Activated naive CD4-positive, alpha-beta T cell treated with anti-CD3 and anti-CD28 coated beads, Interleukin-2, amount 50 U/mL, for 24 hours (primary cell): ENCODE data around the gene TMEM108.

ENCODE experiments used
- H3K27ac Mint-ChIP-seq: one replicate; pipeline ENCODE4 v1.8.0; 2021; ENCODE audit warnings: mild to moderate bottlenecking, mixed read lengths
- H3K27me3 Mint-ChIP-seq: one replicate; pipeline ENCODE4 v1.8.0; 2021; ENCODE audit warnings: mixed read lengths
- H3K36me3 Mint-ChIP-seq: one replicate; pipeline ENCODE4 v1.8.0; 2021; ENCODE audit warnings: mixed read lengths
- H3K4me1 Mint-ChIP-seq: one replicate; pipeline ENCODE4 v1.8.0; 2021; ENCODE audit warnings: mixed read lengths
- H3K4me3 Mint-ChIP-seq: one replicate; pipeline ENCODE4 v1.8.0; 2021; ENCODE audit warnings: mild to moderate bottlenecking, mixed read lengths
- H3K9me3 Mint-ChIP-seq: one replicate; pipeline ENCODE4 v1.8.0; 2021; ENCODE audit warnings: mixed read lengths

The TMEM108 gene

GRCh38 chr3:133159498-133160475 is 121.6 kb downstream of the TMEM108 start:
- Mint-ChIP-seq H3K27me3 (peaks cover 7% of the 10 kb centered on the region), H3K9me3 (peaks cover 4% of the 10 kb centered on the region), H3K4me3 (no peak overlapping the region), H3K4me1 (no peaks in the 10 kb centered on the region), H3K36me3 (no peaks in the 10 kb centered on the region), H3K27ac (no peak overlapping the region)

- Mint-ChIP-seq H3K4me1 (no peaks in the 10 kb centered on the region), H3K9me3 (no peaks in the 10 kb centered on the region), H3K27ac (no peak overlapping the region), H3K36me3 (no peaks in the 10 kb centered on the region), H3K4me3 (no peak overlapping the region), H3K27me3 (peaks cover 7% of the 10 kb centered on the region)
These were observed 123.5 kb downstream of the TMEM108 start for GRCh38 chr3:133161656-133162055.

- no peaks in the 10 kb centered on the region for H3K36me3 Mint-ChIP-seq
- no peaks in the 10 kb centered on the region for H3K9me3 Mint-ChIP-seq
- no peak overlapping the region for H3K4me3 Mint-ChIP-seq
- H3K27ac Mint-ChIP-seq = no peak overlapping the region
- H3K4me1 Mint-ChIP-seq = no peaks in the 10 kb centered on the region
- H3K27me3 Mint-ChIP-seq = peaks cover 5% of the 10 kb centered on the region
These were observed 124.1 kb downstream of the TMEM108 start for GRCh38 chr3:133162265-133162664.

GRCh38 chr3:133162670-133163305 is 124.6 kb downstream of the TMEM108 start:
- Mint-ChIP-seq H3K4me1 (no peaks in the 10 kb centered on the region), H3K4me3 (no peak overlapping the region), H3K27me3 (peaks cover 3% of the 10 kb centered on the region), H3K36me3 (no peaks in the 10 kb centered on the region), H3K27ac (no peak overlapping the region), H3K9me3 (no peaks in the 10 kb centered on the region)

GRCh38 chr3:133167340-133168024 is 129.3 kb downstream of the TMEM108 start:
- Mint-ChIP-seq H3K4me3 (no peak overlapping the region), H3K27ac (no peak overlapping the region), H3K4me1 (no peaks in the 10 kb centered on the region), H3K36me3 (no peaks in the 10 kb centered on the region), H3K9me3 (no peaks in the 10 kb centered on the region), H3K27me3 (peaks cover 3% of the 10 kb centered on the region)

- H3K4me1 Mint-ChIP-seq = no peaks in the 10 kb centered on the region
- H3K27me3 Mint-ChIP-seq = peaks cover 3% of the 10 kb centered on the region
- no peak overlapping the region for H3K27ac Mint-ChIP-seq
- no peaks in the 10 kb centered on the region for H3K36me3 Mint-ChIP-seq
- H3K9me3 Mint-ChIP-seq = no peaks in the 10 kb centered on the region
- H3K4me3 Mint-ChIP-seq = no peak overlapping the region
These were observed 129.8 kb downstream of the TMEM108 start for GRCh38 chr3:133168025-133168401.

- H3K27me3 Mint-ChIP-seq = peaks cover 1% of the 10 kb centered on the region
- H3K9me3 Mint-ChIP-seq = no peaks in the 10 kb centered on the region
- no peak overlapping the region for H3K4me3 Mint-ChIP-seq
These were observed 131.3 kb downstream of the TMEM108 start for GRCh38 chr3:133169331-133170068.

GRCh38 chr3:133171831-133172230 is 133.6 kb downstream of the TMEM108 start:
- H3K27me3 Mint-ChIP-seq = peaks cover 5% of the 10 kb centered on the region
- no peaks in the 10 kb centered on the region for H3K4me1 Mint-ChIP-seq
- no peaks in the 10 kb centered on the region for H3K9me3 Mint-ChIP-seq
- H3K4me3 Mint-ChIP-seq = no peak overlapping the region
- H3K36me3 Mint-ChIP-seq = no peaks in the 10 kb centered on the region
- H3K27ac Mint-ChIP-seq = no peak overlapping the region

More at GRCh38 chr3:133169331-133170068, 131.3 kb downstream of the TMEM108 start:
- Mint-ChIP-seq H3K36me3 (no peaks in the 10 kb centered on the region), H3K4me1 (no peaks in the 10 kb centered on the region), H3K27ac (no peak overlapping the region)

GRCh38 chr3:133181392-133182150 is 143.4 kb downstream of the TMEM108 start:
- no peaks in the 10 kb centered on the region for H3K4me1 Mint-ChIP-seq
- no peak overlapping the region for H3K27ac Mint-ChIP-seq
- no peaks in the 10 kb centered on the region for H3K36me3 Mint-ChIP-seq

GRCh38 chr3:133187870-133188379 is 149.7 kb downstream of the TMEM108 start:
- H3K27me3 Mint-ChIP-seq = peaks cover 10% of the 10 kb centered on the region
- no peaks in the 10 kb centered on the region for H3K4me1 Mint-ChIP-seq
- H3K27ac Mint-ChIP-seq = no peak overlapping the region
- H3K36me3 Mint-ChIP-seq = no peaks in the 10 kb centered on the region
- H3K9me3 Mint-ChIP-seq = no peaks in the 10 kb centered on the region
- no peak overlapping the region for H3K4me3 Mint-ChIP-seq

More at GRCh38 chr3:133181392-133182150, 143.4 kb downstream of the TMEM108 start:
- Mint-ChIP-seq H3K9me3 (no peaks in the 10 kb centered on the region), H3K4me3 (no peak overlapping the region), H3K27me3 (no peaks in the 10 kb centered on the region)

GRCh38 chr3:133188996-133189395 is 150.8 kb downstream of the TMEM108 start:
- Mint-ChIP-seq H3K4me3 (no peak overlapping the region), H3K4me1 (no peaks in the 10 kb centered on the region), H3K27ac (no peak overlapping the region), H3K9me3 (no peaks in the 10 kb centered on the region), H3K36me3 (no peaks in the 10 kb centered on the region), H3K27me3 (peaks cover 10% of the 10 kb centered on the region)

GRCh38 chr3:133189893-133190292 is 151.7 kb downstream of the TMEM108 start:
- no peaks in the 10 kb centered on the region for H3K4me1 Mint-ChIP-seq
- H3K36me3 Mint-ChIP-seq = no peaks in the 10 kb centered on the region
- no peak overlapping the region for H3K4me3 Mint-ChIP-seq
- no peaks in the 10 kb centered on the region for H3K9me3 Mint-ChIP-seq
- H3K27me3 Mint-ChIP-seq = peaks cover 10% of the 10 kb centered on the region
- no peak overlapping the region for H3K27ac Mint-ChIP-seq

GRCh38 chr3:133191818-133192217 is 153.6 kb downstream of the TMEM108 start:
- H3K36me3 Mint-ChIP-seq = no peaks in the 10 kb centered on the region
- H3K4me3 Mint-ChIP-seq = no peak overlapping the region
- H3K27ac Mint-ChIP-seq = no peak overlapping the region
- H3K27me3 Mint-ChIP-seq = peaks cover 10% of the 10 kb centered on the region
- H3K9me3 Mint-ChIP-seq = no peaks in the 10 kb centered on the region
- no peaks in the 10 kb centered on the region for H3K4me1 Mint-ChIP-seq

GRCh38 chr3:133192363-133192945 is 154.3 kb downstream of the TMEM108 start:
- Mint-ChIP-seq H3K27me3 (peaks cover 10% of the 10 kb centered on the region), H3K4me1 (no peaks in the 10 kb centered on the region), H3K9me3 (no peaks in the 10 kb centered on the region), H3K27ac (no peak overlapping the region), H3K36me3 (no peaks in the 10 kb centered on the region), H3K4me3 (no peak overlapping the region)
